ENCODE results near the gene TPM1.
A peak's percentile ranks its signal among the peaks of the same experiment; 100 is the strongest.

TPM1 gene

GRCh38 chr15:63071288-63071909 lies 28.9 kb downstream of the TPM1 start:
- in situ Hi-C loops (cut with HindIII; ENCODE audit: low sequenced_read_pairs) = no loop called here
- DNase-seq (ENCODE audit: low read depth, low spot score) = peak; percentile 8
- no peak overlapping the region for H3K4me3 ChIP-seq (ENCODE audit: low read depth, low read length)
- TF ChIP-seq, protein P1, sequence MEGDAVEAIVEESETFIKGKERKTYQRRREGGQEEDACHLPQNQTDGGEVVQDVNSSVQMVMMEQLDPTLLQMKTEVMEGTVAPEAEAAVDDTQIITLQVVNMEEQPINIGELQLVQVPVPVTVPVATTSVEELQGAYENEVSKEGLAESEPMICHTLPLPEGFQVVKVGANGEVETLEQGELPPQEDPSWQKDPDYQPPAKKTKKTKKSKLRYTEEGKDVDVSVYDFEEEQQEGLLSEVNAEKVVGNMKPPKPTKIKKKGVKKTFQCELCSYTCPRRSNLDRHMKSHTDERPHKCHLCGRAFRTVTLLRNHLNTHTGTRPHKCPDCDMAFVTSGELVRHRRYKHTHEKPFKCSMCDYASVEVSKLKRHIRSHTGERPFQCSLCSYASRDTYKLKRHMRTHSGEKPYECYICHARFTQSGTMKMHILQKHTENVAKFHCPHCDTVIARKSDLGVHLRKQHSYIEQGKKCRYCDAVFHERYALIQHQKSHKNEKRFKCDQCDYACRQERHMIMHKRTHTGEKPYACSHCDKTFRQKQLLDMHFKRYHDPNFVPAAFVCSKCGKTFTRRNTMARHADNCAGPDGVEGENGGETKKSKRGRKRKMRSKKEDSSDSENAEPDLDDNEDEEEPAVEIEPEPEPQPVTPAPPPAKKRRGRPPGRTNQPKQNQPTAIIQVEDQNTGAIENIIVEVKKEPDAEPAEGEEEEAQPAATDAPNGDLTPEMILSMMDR (IDR thresholded peaks at IDR 0.05; ENCODE audit: low read depth, low read length) = no peak

DNA sequence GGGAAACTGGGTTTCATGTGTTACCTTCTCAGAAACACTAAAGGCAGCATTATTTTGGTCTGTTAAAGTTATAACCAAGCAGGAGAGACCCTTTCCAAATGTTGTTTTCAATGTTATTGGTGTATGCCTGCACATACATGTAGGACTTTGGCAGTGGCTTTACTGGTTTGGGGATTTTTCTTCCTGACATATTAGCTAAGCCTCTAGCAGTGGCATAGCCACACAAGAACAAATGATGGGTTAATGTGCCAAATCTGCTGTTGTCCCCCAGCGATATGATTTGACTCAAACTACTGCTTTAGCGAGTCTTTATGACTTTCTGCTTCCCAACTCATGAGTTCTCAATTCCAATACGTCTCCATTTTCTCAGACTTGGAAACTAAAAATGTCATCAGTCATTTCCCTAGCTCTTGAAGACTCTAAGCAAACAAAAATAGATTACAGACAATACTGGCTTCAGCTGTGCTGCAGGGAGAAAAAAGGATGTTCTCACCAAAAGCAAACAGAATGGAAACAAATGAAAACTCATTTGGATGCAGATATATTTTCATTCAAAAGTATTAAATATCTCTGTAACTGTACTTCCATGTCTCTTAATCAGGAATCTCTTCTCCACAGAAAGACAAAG lies 29.6 kb downstream of the TPM1 start:
- TF ChIP-seq, protein P1 (IDR thresholded peaks at IDR 0.05; ENCODE audit: low read depth, low read length) = no peak

DNA sequence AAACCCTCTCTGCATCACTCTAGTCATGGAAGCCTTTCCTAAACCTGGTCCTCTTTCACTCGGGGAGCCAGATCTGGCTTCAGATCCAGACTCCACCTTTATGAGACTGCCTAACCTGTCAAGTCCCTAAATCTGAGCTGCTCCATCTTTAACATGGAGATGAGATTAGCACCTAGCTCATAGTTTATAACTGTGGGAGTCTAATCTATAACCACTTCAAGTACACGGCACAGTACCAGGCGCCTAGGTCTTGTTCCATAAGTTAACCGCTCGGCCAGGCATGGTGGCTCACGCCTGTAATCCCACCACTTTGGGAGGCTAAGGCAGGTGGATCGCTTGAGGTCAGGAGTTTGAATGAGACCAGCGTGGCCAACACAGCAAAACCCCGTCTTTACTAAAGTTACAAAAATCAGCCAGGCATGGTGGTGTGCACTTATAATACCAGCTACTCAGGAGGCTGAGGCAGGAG lies 30.3 kb downstream of the TPM1 start:
- TF ChIP-seq, protein P1 (IDR thresholded peaks at IDR 0.05; ENCODE audit: low read depth, low read length) = no peak
- in situ Hi-C loops (cut with HindIII; ENCODE audit: low sequenced_read_pairs) = no loop called here
- DNase-seq (ENCODE audit: low read depth, low spot score) = peak; percentile 45
- no peak overlapping the region for H3K4me3 ChIP-seq (ENCODE audit: low read depth, low read length)

More for the DNA sequence above, 29.6 kb downstream of the TPM1 start:
- DNase-seq (ENCODE audit: low read depth, low spot score) = peak; percentile 22
- in situ Hi-C loops (cut with HindIII; ENCODE audit: low sequenced_read_pairs) = no loop called here
- H3K4me3 ChIP-seq (ENCODE audit: low read depth, low read length) = no peak overlapping the region

GRCh38 chr15:63073497-63074172 lies 31.1 kb downstream of the TPM1 start:
- H3K4me3 ChIP-seq (ENCODE audit: low read depth, low read length) = no peak overlapping the region
- TF ChIP-seq, protein P1 (IDR thresholded peaks at IDR 0.05; ENCODE audit: low read depth, low read length) = no peak
- in situ Hi-C loops (cut with HindIII; ENCODE audit: low sequenced_read_pairs) = no loop called here
- peak; percentile 36 for DNase-seq (ENCODE audit: low read depth, low spot score)

GRCh38 chr15:63075015-63075983 lies 32.8 kb downstream of the TPM1 start:
- in situ Hi-C loops (cut with HindIII; ENCODE audit: low sequenced_read_pairs) = no loop called here
- peak; percentile 36 for DNase-seq (ENCODE audit: low read depth, low spot score)
- no peak overlapping the region for H3K4me3 ChIP-seq (ENCODE audit: low read depth, low read length)
- TF ChIP-seq, protein P1 (IDR thresholded peaks at IDR 0.05; ENCODE audit: low read depth, low read length) = no peak

All from astrocyte of the spinal cord (primary cell).